ENCODE results near the gene KCNQ1. TPM values are rescaled to one million over a fixed set of nuclear protein-coding genes. Genes with fewer than 3 reads are reported as not detected.
"Not testable (repeated sequence)": the region's sequence is repeated elsewhere in the genome, so short reads cannot be mapped to it uniquely, and the experiment has no call there.

KCNQ1 gene
- total RNA-seq, 2 experiments from 2014 or later: 20.4 to 24.3 TPM

DNA sequence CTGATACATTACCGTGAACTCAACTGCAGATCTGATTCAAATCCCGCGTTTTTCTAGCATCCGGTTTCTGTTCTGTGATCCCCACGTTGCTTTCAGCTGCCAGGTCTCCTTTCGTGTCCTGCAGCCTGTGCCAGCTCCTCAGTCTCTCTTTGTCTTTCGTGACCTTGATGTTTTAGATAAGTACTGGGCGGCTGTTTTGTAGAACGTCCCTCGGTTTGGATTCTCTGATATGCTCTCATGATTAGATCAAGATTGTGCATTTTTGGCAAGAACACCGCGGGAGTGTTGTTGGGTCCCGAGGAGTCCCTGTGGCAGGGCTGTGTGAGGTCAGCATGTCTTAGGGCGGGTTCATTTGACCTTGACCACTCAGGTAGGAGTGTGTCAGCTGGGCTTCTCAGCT lies 38.6 kb downstream of the KCNQ1 start:
- CTCF ChIA-PET: interaction anchor here (1.2 kb wide), 1 partner anchor 16 kb away, joined by 6 read pairs; no protein-coding TSS in a partner anchor
- Mint-ChIP-seq H3K27ac (no peak overlapping the region), H3K4me3 (no peak overlapping the region), H3K36me3 (ENCODE audit: low read depth) (peaks cover 49% of the 10 kb centered on the region), H3K4me1 (peaks cover 20% of the 10 kb centered on the region), H3K27me3 (no peaks in the 10 kb centered on the region), H3K9me3 (peaks cover 35% of the 10 kb centered on the region)
- DNase-seq: no peak
- POLR2A ChIA-PET: no interaction called here

DNA sequence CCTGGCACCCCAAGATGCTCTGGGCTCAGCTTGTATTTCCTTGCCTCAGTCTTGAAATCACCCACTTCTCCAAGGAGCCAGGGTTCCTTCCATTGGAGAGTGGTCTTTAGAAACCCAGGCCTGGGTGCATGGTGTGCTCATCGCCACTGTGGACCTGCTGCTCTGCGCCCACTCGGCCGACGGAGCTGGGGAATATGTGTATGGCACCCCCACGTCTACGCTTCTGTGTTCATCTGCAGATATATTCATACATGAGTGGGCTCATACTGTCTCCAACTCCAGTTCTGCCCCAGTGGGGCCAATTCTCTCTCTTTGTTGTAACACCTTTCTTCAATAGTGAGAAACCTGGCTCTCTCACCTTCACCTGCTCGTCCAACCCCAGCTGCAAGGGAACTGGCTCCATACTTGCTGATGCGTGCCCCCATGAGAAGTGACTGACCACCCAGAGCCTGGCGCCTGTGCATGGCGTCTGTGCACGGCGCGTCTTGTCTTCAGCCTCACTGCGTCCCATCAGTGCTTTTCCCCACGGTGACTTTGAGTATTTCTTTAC lies 39.8 kb downstream of the KCNQ1 start:
- H3K9me3 Mint-ChIP-seq: peaks cover 42% of the 10 kb centered on the region
- peaks cover 48% of the 10 kb centered on the region for H3K36me3 Mint-ChIP-seq (ENCODE audit: low read depth)

DNA sequence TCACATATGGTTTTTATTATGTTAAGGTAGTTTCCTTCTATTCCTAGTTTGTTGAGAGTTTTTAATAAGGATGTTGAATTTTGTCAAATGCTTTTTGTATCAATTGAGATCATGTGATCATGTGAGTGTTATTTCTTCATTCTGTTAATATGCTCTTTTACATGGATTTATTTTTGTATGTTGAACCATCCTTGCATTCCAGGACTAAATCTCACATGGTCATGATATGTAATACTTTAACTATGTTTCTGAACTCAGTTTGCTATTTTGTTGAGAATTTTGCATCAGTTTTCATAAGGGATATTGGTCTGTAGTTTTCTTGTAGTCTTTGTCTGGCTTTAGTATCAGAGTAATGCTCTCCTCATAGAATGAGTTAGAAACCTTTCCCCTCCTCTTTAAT lies 43.2 kb downstream of the KCNQ1 start:
- H3K36me3 Mint-ChIP-seq (ENCODE audit: low read depth): peaks cover 37% of the 10 kb centered on the region
- POLR2A ChIA-PET: no interaction called here
- no peak for DNase-seq
- CTCF ChIA-PET: interaction anchor here (0.7 kb wide), 1 partner anchor 10 kb away, joined by 3 read pairs; no protein-coding TSS in a partner anchor
- no peak overlapping the region for H3K4me3 Mint-ChIP-seq
- no peak overlapping the region for H3K27ac Mint-ChIP-seq
- H3K4me1 Mint-ChIP-seq: no peaks in the 10 kb centered on the region
- no peaks in the 10 kb centered on the region for H3K27me3 Mint-ChIP-seq
- H3K9me3 Mint-ChIP-seq: peaks cover 45% of the 10 kb centered on the region

More for the DNA sequence above, 39.8 kb downstream of the KCNQ1 start:
- no peaks in the 10 kb centered on the region for H3K27me3 Mint-ChIP-seq
- H3K4me3 Mint-ChIP-seq: no peak overlapping the region
- H3K27ac Mint-ChIP-seq: no peak overlapping the region
- POLR2A ChIA-PET: no interaction called here
- H3K4me1 Mint-ChIP-seq: peaks cover 20% of the 10 kb centered on the region
- DNase-seq: no peak
- CTCF ChIA-PET: interaction anchor here (1.2 kb wide), 1 partner anchor 17 kb away, joined by 6 read pairs; no protein-coding TSS in a partner anchor

DNA sequence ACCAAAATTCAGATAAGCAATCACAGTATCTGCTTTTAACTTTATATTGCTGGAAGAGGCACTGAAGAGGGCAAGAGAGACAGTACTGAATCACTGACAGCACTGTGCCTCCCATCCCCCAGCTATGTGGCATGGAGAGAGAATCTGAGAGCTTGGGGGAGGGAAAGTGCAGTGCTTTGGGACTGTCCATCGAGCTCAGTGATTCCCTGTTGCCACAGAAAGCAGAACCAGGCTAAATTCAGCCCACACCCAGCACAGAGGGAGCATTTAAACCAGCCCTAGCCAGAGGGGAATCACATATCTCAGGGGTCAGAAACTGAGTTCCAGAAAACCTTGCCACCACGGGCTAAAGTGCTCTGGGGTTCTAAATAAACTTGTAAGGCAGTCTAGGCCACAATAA lies 44.3 kb downstream of the KCNQ1 start:
- DNase-seq: no peak
- Mint-ChIP-seq H3K36me3 (ENCODE audit: low read depth) (peaks cover 35% of the 10 kb centered on the region), H3K9me3 (peaks cover 51% of the 10 kb centered on the region), H3K4me3 (no peak overlapping the region), H3K27me3 (no peaks in the 10 kb centered on the region), H3K27ac (no peak overlapping the region), H3K4me1 (no peaks in the 10 kb centered on the region)
- ChIA-PET POLR2A (interaction anchor here (0.7 kb wide), 1 partner anchor 111 kb away, joined by 3 read pairs; no protein-coding TSS in a partner anchor), CTCF (no interaction called here)

DNA sequence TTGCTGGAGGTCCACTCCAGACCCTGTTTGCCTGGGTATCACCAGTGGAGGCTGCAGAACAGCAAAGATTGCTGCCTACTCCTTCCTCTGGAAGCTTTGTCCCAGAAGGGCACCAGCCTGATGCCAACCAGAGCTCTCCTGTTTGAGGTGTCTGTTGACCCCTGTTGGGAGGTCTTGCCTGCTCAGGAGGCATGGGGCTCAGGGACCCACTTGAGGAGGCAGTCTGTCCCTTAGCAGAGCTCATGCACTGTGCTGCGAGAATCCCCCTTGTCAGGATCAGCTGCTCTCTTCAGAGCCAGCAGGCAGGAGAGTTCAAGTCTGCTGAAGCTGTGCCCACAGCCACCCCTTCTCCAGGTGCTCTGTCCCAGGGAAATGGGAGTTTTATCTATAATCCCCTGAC lies 53.1 kb downstream of the KCNQ1 start:
- H3K4me1 Mint-ChIP-seq, POLR2A ChIA-PET, H3K27me3 Mint-ChIP-seq, H3K4me3 Mint-ChIP-seq, H3K27ac Mint-ChIP-seq, DNase-seq: not testable (repeated sequence)
- peaks cover 56% of the 10 kb centered on the region for H3K9me3 Mint-ChIP-seq
- CTCF ChIA-PET: interaction anchor here (0.8 kb wide), 1 partner anchor 10 kb away, joined by 3 read pairs; no protein-coding TSS in a partner anchor
- H3K36me3 Mint-ChIP-seq (ENCODE audit: low read depth): peaks cover 21% of the 10 kb centered on the region

DNA sequence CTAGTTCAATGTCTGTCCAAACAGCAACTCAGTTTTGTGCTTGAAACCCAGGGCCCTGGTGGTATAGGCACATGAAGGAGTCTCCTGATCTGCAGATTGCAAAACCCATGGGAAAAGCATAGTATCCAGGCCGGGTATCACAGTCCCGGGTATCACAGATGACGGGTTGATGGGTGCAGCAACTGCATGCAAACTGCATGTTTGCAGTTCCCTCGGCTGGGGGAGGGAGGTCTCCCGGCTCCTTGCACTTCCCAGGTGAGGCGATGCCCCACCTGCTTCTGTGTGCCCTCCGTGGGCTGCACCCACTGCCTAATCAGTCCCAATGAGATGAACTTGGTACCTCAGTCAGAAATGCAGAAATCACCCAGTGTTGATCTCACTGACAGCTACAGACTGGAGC lies 53.9 kb downstream of the KCNQ1 start:
- no peak for DNase-seq
- ChIA-PET POLR2A (no interaction called here), CTCF (interaction anchor here (0.8 kb wide), 1 partner anchor 10 kb away, joined by 3 read pairs; no protein-coding TSS in a partner anchor)
- peaks cover 21% of the 10 kb centered on the region for H3K36me3 Mint-ChIP-seq (ENCODE audit: low read depth)
- H3K27me3 Mint-ChIP-seq: peaks cover 3% of the 10 kb centered on the region
- no peaks in the 10 kb centered on the region for H3K4me1 Mint-ChIP-seq
- H3K9me3 Mint-ChIP-seq: peaks cover 51% of the 10 kb centered on the region
- H3K27ac Mint-ChIP-seq: no peak overlapping the region
- H3K4me3 Mint-ChIP-seq: no peak overlapping the region

DNA sequence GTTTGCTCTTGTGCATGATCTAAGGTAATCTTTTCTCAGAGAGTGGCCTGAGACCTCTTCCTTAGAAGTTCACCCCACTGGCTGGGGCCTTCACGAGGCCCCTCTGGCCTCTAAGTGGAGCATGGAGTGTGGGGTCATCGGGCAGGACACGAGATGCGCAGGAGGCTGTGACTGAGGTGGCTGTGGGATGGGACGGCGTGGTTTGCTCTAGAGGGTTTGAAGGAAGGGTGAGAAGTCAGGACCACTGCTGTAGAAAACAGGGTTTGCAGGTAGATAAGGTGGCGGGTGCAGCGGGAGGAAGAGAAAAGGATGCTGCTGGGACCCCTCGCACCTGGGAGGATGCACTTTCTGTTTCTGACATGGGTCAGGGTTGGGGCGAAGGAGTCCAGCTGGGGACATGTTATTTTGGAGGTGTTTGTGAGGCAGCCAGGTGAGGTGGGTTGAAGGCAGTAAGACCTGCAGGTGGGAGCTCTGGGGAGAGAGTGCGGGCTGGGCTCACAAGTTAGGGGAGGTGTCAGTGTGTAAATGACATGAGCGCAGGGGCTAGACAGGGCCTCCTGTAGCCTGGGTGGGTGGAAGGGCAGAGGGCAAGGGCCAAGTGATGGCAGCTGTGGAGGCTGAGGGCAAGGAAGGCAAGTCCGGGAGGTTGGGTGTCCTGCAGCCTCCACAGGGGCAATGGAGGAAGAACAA lies 62.5 kb downstream of the KCNQ1 start:
- Mint-ChIP-seq H3K27me3 (no peaks in the 10 kb centered on the region), H3K27ac (no peak overlapping the region), H3K9me3 (peaks cover 3% of the 10 kb centered on the region), H3K36me3 (ENCODE audit: low read depth) (no peaks in the 10 kb centered on the region), H3K4me1 (peaks cover 13% of the 10 kb centered on the region), H3K4me3 (no peak overlapping the region)
- POLR2A ChIA-PET: no interaction called here
- no peak for DNase-seq
- CTCF ChIA-PET: no interaction called here

DNA sequence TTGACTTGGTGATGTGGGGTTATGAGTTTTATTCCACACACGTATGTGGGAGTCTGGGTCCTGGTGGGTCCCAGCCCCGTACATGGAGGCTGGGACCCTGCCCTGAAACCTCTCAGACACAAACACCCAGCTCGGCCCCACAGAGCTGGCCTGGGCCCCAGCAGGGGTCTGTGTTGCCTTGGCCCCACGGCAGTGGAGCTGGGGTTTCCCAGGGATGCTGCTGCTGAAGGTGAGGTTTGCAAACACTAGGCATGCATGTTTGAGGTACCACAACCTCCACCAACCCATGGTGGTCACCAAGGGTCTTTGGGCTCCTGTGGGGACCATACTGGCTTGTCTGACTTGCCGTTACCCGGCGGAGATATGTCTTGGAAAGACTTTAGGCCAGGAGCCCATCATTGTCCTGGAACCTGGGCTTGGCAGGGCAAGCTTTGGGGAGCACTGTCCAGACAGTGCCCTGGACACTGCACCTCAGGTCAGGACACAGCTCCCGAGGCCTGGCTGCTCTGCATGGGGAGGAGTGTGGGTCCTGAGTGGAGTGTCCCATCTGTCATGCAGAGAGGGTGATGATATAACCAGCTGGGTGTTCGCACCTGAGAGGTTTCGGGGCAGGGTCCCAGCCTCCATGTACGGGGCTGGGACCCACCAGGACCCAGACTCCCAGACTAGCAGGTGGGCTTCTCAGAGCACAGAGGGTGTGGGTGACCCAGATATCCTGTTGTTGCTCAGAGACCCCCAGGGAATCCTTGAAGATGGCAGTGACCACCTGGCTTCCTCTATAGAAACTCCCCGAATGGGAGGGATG lies 63.3 kb downstream of the KCNQ1 start:
- no peaks in the 10 kb centered on the region for H3K36me3 Mint-ChIP-seq (ENCODE audit: low read depth)
- H3K4me3 Mint-ChIP-seq: no peak overlapping the region
- H3K9me3 Mint-ChIP-seq: no peaks in the 10 kb centered on the region
- ChIA-PET CTCF (interaction anchor here (0.7 to 1.0 kb wide), 2 partner anchors 81 to 385 kb away, joined by 3 to 4 read pairs; no protein-coding TSS in a partner anchor), POLR2A (no interaction called here)
- no peak overlapping the region for H3K27ac Mint-ChIP-seq
- no peaks in the 10 kb centered on the region for H3K27me3 Mint-ChIP-seq
- no peak for DNase-seq
- H3K4me1 Mint-ChIP-seq: peaks cover 13% of the 10 kb centered on the region

DNA sequence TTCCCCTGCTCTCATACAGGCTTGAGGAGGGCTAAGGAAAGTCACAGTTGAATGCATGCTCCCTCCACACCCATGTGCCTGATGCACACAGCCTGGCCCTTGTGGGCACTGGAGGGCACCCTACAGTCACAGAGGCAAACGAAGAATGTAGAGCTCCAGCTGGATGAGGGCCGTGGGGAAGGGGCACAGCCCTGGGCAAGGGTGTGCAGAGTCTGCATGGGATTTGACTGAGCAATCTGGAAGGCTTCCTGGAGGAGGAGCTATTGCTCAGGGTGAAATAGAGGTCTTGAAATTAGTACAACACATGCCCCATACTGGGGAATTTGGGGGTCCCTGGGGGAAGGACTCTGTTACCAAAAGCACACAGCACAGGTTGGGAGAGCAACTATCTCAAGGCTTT lies 64.0 kb downstream of the KCNQ1 start:
- Mint-ChIP-seq H3K4me3 (no peak overlapping the region), H3K27me3 (no peaks in the 10 kb centered on the region), H3K36me3 (ENCODE audit: low read depth) (no peaks in the 10 kb centered on the region), H3K27ac (no peak overlapping the region), H3K4me1 (peaks cover 13% of the 10 kb centered on the region), H3K9me3 (no peaks in the 10 kb centered on the region)
- ChIA-PET CTCF (interaction anchor here (0.7 to 1.0 kb wide), 2 partner anchors 81 to 384 kb away, joined by 3 to 4 read pairs; no protein-coding TSS in a partner anchor), POLR2A (no interaction called here)
- DNase-seq: no peak

DNA sequence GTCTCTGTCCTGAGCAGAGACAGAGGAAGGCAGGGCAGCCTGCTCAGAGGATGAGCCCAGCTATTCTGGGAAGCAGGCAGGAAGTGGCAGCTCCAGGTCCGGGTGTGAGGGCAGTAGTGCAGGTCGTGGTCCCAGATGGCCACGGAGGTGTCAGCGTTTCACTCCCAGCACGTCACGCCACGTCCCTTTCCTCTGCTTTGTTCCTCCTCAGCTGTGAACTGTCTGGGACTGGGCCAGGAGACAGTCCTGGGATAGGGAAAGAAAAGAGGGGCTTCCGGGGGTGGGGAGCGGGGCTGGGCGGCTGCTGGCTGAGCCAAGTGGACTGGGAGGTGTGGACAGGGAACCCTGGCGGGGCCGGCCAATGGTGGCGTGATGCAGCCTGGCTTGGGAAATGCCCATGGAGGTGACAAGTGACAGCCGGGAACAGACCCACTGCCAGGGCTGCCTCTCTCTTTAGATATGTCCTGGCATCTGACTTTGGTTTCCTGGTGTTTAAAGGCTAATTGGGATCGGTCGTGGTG lies 64.7 kb downstream of the KCNQ1 start:
- POLR2A ChIA-PET: no interaction called here

DNA sequence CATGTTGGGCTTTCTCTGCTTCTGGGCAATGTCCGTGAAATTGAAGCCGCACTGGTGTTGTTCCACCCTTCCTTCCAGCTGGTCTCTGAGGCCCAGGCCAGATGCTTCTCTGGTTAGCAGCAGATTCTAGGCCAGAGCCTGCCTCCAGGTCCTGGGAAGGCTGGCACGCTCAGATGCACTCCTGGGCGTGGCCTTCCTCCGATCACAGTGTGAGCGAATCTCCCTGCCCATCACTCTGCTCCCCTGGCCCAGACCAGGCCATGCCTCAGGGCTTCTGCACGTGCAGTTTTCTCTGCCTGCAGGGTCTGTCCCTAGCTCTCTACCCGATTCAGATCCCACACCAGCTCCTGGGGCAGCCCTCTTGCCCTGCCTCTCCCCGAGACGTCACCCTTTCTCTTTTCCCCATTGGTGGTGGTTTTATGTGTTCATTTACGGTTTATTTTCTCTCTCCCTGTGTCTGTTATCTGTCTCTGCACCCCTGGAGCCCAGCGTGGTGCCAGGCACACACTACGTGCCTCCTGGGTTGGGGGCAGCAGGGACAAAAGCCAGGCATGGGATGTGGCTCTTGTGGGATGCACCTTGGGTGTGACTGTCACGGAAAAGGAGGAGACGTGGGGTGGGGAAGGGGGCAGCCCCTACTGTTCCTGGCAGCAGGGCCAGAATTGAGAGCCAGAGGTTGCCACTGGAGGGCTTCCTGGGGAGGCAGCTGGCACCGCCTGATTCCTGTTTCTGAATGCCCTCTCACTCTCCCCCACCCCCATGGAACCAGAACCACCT lies 66.0 kb downstream of the KCNQ1 start:
- CTCF ChIA-PET: interaction anchor here (0.6 to 1.1 kb wide), 3 partner anchors 21 to 313 kb away, joined by 3 to 6 read pairs (median 3); no protein-coding TSS in a partner anchor

More for the DNA sequence above, 64.7 kb downstream of the KCNQ1 start:
- H3K4me3 Mint-ChIP-seq: no peak overlapping the region
- H3K27me3 Mint-ChIP-seq: no peaks in the 10 kb centered on the region
- no peaks in the 10 kb centered on the region for H3K9me3 Mint-ChIP-seq
- no peak overlapping the region for H3K27ac Mint-ChIP-seq
- CTCF ChIA-PET: interaction anchor here (1.0 kb wide), 2 partner anchors 22 to 383 kb away, joined by 3 to 6 read pairs; no protein-coding TSS in a partner anchor
- peaks cover 13% of the 10 kb centered on the region for H3K4me1 Mint-ChIP-seq
- H3K36me3 Mint-ChIP-seq (ENCODE audit: low read depth): no peaks in the 10 kb centered on the region
- no peak for DNase-seq

More for the DNA sequence above, 66.0 kb downstream of the KCNQ1 start:
- POLR2A ChIA-PET: no interaction called here
- Mint-ChIP-seq H3K36me3 (ENCODE audit: low read depth) (no peaks in the 10 kb centered on the region), H3K27me3 (no peaks in the 10 kb centered on the region), H3K4me3 (no peak overlapping the region), H3K27ac (peak overlapping the region; percentile 36), H3K9me3 (no peaks in the 10 kb centered on the region), H3K4me1 (peaks cover 13% of the 10 kb centered on the region)
- no peak for DNase-seq

All from activated CD4-positive, alpha-beta T cell treated with anti-CD3 and anti-CD28 coated beads, Interleukin-2, amount 10 ng/mL, durations not matched to agents 7 days and 5 days (primary cell).